ENCODE data around the gene SLITRK3.

DNA sequence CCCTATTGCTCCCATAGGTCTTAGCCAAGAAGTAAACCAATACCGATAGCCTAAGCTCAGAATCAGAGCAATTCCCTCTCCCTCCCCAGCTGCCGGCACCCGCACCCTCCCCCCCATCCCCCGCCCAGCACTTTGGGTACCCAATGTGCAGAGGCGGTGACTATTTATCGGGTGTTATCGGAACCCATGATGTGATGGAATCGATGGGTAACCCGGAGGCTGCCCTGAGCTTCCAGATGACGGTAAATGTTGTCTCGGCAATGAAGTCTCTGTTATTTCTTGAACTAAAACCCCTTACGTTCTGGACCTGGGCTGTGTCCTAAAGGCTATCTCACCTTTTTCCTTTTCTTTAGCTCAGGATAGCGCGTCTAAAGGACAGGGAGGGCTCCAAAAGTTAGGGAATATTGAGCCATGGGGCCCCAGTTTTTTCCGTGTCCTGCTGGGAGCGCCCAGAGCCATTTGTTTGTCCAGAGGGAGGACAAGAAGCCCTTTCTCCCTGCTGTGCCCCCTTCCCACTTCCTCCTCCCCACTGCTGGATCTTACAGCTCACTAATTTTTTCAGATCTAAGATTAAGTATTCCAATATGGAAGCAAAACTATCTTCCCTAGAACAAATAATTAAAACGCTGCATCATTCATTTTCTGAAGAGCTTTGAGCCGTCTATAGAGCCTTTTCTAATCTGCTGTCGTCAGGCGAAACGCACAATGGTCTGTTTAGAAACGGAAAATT is 1.5 kb downstream of the SLITRK3 start:
- TF ChIP-seq, protein P1, sequence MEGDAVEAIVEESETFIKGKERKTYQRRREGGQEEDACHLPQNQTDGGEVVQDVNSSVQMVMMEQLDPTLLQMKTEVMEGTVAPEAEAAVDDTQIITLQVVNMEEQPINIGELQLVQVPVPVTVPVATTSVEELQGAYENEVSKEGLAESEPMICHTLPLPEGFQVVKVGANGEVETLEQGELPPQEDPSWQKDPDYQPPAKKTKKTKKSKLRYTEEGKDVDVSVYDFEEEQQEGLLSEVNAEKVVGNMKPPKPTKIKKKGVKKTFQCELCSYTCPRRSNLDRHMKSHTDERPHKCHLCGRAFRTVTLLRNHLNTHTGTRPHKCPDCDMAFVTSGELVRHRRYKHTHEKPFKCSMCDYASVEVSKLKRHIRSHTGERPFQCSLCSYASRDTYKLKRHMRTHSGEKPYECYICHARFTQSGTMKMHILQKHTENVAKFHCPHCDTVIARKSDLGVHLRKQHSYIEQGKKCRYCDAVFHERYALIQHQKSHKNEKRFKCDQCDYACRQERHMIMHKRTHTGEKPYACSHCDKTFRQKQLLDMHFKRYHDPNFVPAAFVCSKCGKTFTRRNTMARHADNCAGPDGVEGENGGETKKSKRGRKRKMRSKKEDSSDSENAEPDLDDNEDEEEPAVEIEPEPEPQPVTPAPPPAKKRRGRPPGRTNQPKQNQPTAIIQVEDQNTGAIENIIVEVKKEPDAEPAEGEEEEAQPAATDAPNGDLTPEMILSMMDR (IDR thresholded peaks at IDR 0.05; ENCODE audit: borderline replicate concordance, extremely low read depth, low read length, poor library complexity, severe bottlenecking) = no peak
- no peak for TF ChIP-seq EZH2 (IDR thresholded peaks at IDR 0.05; ENCODE audit: borderline replicate concordance, low read depth, low read length, severe bottlenecking)
